Rectal smooth muscle tissue (tissue), 1 donor: Measurements from ENCODE around the gene C14orf132.

Experiments used
- H3K27ac ChIP-seq: one replicate; pipeline ENCODE4 v1.7.0; 2013; ENCODE audit warnings: low read depth, low read length, inconsistent platforms
- H3K27me3 ChIP-seq: one replicate; pipeline ENCODE4 v1.7.0; 2013; ENCODE audit warnings: low read length; ENCODE audit not compliant: control insufficient read depth, insufficient read depth
- H3K36me3 ChIP-seq: one replicate; pipeline ENCODE4 v1.7.0; 2013; ENCODE audit warnings: low read length; ENCODE audit not compliant: control insufficient read depth, insufficient read depth
- H3K4me1 ChIP-seq: one replicate; pipeline ENCODE4 v1.7.0; 2013; ENCODE audit warnings: low read length; ENCODE audit not compliant: control insufficient read depth, insufficient read depth
- H3K4me3 ChIP-seq: one replicate; pipeline ENCODE4 v1.7.0; 2013; ENCODE audit warnings: low read length
- H3K9ac ChIP-seq: one replicate; pipeline ENCODE4 v1.7.0; 2013; ENCODE audit warnings: low read length

C14orf132 gene

GRCh38 chr14:96103075-96103474, 63.9 kb downstream of the C14orf132 start:
- Histone ChIP-seq H3K4me1 (peaks cover 27% of the 10 kb centered on the region), H3K9ac (no peak overlapping the region), H3K27ac (peak overlapping the region; percentile 34), H3K27me3 (no peaks in the 10 kb centered on the region), H3K36me3 (no peaks in the 10 kb centered on the region), H3K4me3 (no peak overlapping the region)

GRCh38 chr14:96103560-96104460, 64.6 kb downstream of the C14orf132 start:
- H3K36me3 ChIP-seq, result no peaks in the 10 kb centered on the region
- no peaks in the 10 kb centered on the region for H3K27me3 ChIP-seq
- H3K4me3 ChIP-seq, result no peak overlapping the region
- peaks cover 27% of the 10 kb centered on the region for H3K4me1 ChIP-seq
- H3K27ac ChIP-seq, result peak overlapping the region; percentile 95
- peak overlapping the region; percentile 10 for H3K9ac ChIP-seq

GRCh38 chr14:96104469-96105057, 65.4 kb downstream of the C14orf132 start:
- Histone ChIP-seq H3K36me3 (no peaks in the 10 kb centered on the region), H3K4me1 (peaks cover 27% of the 10 kb centered on the region), H3K9ac (peak overlapping the region; percentile 10), H3K27me3 (no peaks in the 10 kb centered on the region), H3K27ac (peak overlapping the region; percentile 95), H3K4me3 (no peak overlapping the region)

GRCh38 chr14:96105089-96105925, 66.1 kb downstream of the C14orf132 start:
- peaks cover 27% of the 10 kb centered on the region for H3K4me1 ChIP-seq
- peak overlapping the region; percentile 95 for H3K27ac ChIP-seq
- no peak overlapping the region for H3K4me3 ChIP-seq
- H3K9ac ChIP-seq, result no peak overlapping the region
- no peaks in the 10 kb centered on the region for H3K36me3 ChIP-seq
- no peaks in the 10 kb centered on the region for H3K27me3 ChIP-seq

- Histone ChIP-seq H3K36me3 (no peaks in the 10 kb centered on the region), H3K27me3 (no peaks in the 10 kb centered on the region), H3K4me3 (no peak overlapping the region), H3K27ac (peak overlapping the region; percentile 95), H3K4me1 (peaks cover 24% of the 10 kb centered on the region), H3K9ac (no peak overlapping the region)
Observed at GRCh38 chr14:96105926-96106441, 66.8 kb downstream of the C14orf132 start.

- Histone ChIP-seq H3K9ac (no peak overlapping the region), H3K4me1 (peaks cover 23% of the 10 kb centered on the region), H3K27me3 (no peaks in the 10 kb centered on the region), H3K36me3 (no peaks in the 10 kb centered on the region), H3K27ac (no peak overlapping the region), H3K4me3 (no peak overlapping the region)
Observed at GRCh38 chr14:96106891-96107290, 67.7 kb downstream of the C14orf132 start.

GRCh38 chr14:96108061-96108795, 69.1 kb downstream of the C14orf132 start:
- no peak overlapping the region for H3K4me3 ChIP-seq
- no peaks in the 10 kb centered on the region for H3K36me3 ChIP-seq
- H3K27ac ChIP-seq, result no peak overlapping the region
- H3K4me1 ChIP-seq, result peaks cover 23% of the 10 kb centered on the region
- H3K9ac ChIP-seq, result no peak overlapping the region
- H3K27me3 ChIP-seq, result no peaks in the 10 kb centered on the region

GRCh38 chr14:96108911-96109310, 69.7 kb downstream of the C14orf132 start:
- Histone ChIP-seq H3K36me3 (no peaks in the 10 kb centered on the region), H3K27ac (no peak overlapping the region), H3K27me3 (no peaks in the 10 kb centered on the region), H3K4me3 (no peak overlapping the region), H3K9ac (no peak overlapping the region), H3K4me1 (peaks cover 23% of the 10 kb centered on the region)

GRCh38 chr14:96109596-96110355, 70.6 kb downstream of the C14orf132 start:
- Histone ChIP-seq H3K9ac (no peak overlapping the region), H3K27ac (no peak overlapping the region), H3K27me3 (no peaks in the 10 kb centered on the region), H3K4me1 (peaks cover 17% of the 10 kb centered on the region), H3K36me3 (no peaks in the 10 kb centered on the region), H3K4me3 (no peak overlapping the region)

GRCh38 chr14:96112032-96112431, 72.9 kb downstream of the C14orf132 start:
- no peaks in the 10 kb centered on the region for H3K4me1 ChIP-seq
- no peak overlapping the region for H3K4me3 ChIP-seq
- no peak overlapping the region for H3K27ac ChIP-seq
- H3K9ac ChIP-seq, result no peak overlapping the region
- no peaks in the 10 kb centered on the region for H3K27me3 ChIP-seq
- no peaks in the 10 kb centered on the region for H3K36me3 ChIP-seq

- H3K4me1 ChIP-seq, result no peaks in the 10 kb centered on the region
- no peak overlapping the region for H3K9ac ChIP-seq
- H3K27ac ChIP-seq, result no peak overlapping the region
- no peaks in the 10 kb centered on the region for H3K36me3 ChIP-seq
- no peak overlapping the region for H3K4me3 ChIP-seq
- H3K27me3 ChIP-seq, result no peaks in the 10 kb centered on the region
Observed at GRCh38 chr14:96114002-96114401, 74.8 kb downstream of the C14orf132 start.
